GM23338 (cell line): ENCODE measurements around the gene CNNM4. TPM values are rescaled to one million over a fixed set of nuclear protein-coding genes. Genes with fewer than 3 reads are reported as not detected.

Experiments
- ATAC-seq: fragments of 200-7000 bp; cut with Tn5 transposase; 3 replicates; pipeline ENCODE4 v1.9.1; 2020
- DNase-seq: peaks from one replicate; pipeline ENCODE4 v3.0.0-alpha.2; 2015; ENCODE audit warnings: low spot score
- H2AFZ ChIP-seq: fragments of 200-600 bp; sonication (generic); 2 replicates; pipeline ENCODE4 v1.8.0; 2016; ENCODE audit warnings: antibody characterized with exemption, mild to moderate bottlenecking, moderate library complexity
- H3F3A ChIP-seq: fragments of 200-600 bp; sonication (generic); replicated peaks from 2 replicates; pipeline ENCODE4 v1.8.0; 2017; ENCODE audit warnings: antibody characterized with exemption, mixed run types, low read depth
- H3K27ac ChIP-seq: fragments of 200-600 bp; sonication (generic); 2 replicates; pipeline ENCODE4 v1.6.1; 2016; ENCODE audit warnings: low read depth
- H3K27me3 ChIP-seq: fragments of 200-600 bp; sonication (generic); 2 replicates; pipeline ENCODE4 v1.8.0; 2016; ENCODE audit warnings: mild to moderate bottlenecking, mixed run types, moderate library complexity; ENCODE audit not compliant: insufficient read depth
- H3K36me3 ChIP-seq: fragments of 200-600 bp; sonication (generic); 2 replicates; pipeline ENCODE4 v1.8.0; 2016; ENCODE audit warnings: mild to moderate bottlenecking; ENCODE audit not compliant: insufficient read depth
- H3K4me1 ChIP-seq: fragments of 200-600 bp; sonication (generic); 2 replicates; pipeline ENCODE4 v1.8.0; 2016; ENCODE audit warnings: mild to moderate bottlenecking, moderate library complexity; ENCODE audit not compliant: insufficient read depth
- H3K4me2 ChIP-seq: fragments of 200-600 bp; sonication (generic); 2 replicates; pipeline ENCODE4 v1.7.1; 2017; ENCODE audit warnings: mixed run types
- H3K4me3 ChIP-seq: fragments of 200-600 bp; sonication (generic); 2 replicates; pipeline ENCODE4 v1.6.1; 2016; ENCODE audit warnings: mixed run types
- H3K79me2 ChIP-seq: fragments of 200-600 bp; sonication (generic); replicated peaks from 2 replicates; pipeline ENCODE4 v1.8.0; 2017; ENCODE audit warnings: mild to moderate bottlenecking; ENCODE audit not compliant: insufficient read depth
- H3K9me2 ChIP-seq: fragments of 200-600 bp; sonication (generic); 2 replicates; pipeline ENCODE4 v1.8.0; 2017; ENCODE audit not compliant: insufficient read depth
- H4K20me1 ChIP-seq: fragments of 200-600 bp; sonication (generic); replicated peaks from 2 replicates; pipeline ENCODE4 v1.8.0; 2017; ENCODE audit warnings: mild to moderate bottlenecking; ENCODE audit not compliant: insufficient read depth
- H3K27ac Mint-ChIP-seq: 2 replicates; pipeline ENCODE4 v1.8.0; 2020; ENCODE audit warnings: inconsistent platforms, mild to moderate bottlenecking, moderate library complexity, mixed read lengths
- H3K27me3 Mint-ChIP-seq: 3 replicates; pipeline ENCODE4 v1.8.0; 2022; ENCODE audit warnings: low read depth, mild to moderate bottlenecking, moderate library complexity, mixed read lengths, inconsistent platforms; ENCODE audit not compliant: insufficient read depth, poor library complexity
- H3K36me3 Mint-ChIP-seq: 3 replicates; pipeline ENCODE4 v1.8.0; 2021; ENCODE audit warnings: low read depth, mild to moderate bottlenecking, inconsistent platforms, moderate library complexity, mixed read lengths
- H3K4me1 Mint-ChIP-seq: 3 replicates; pipeline ENCODE4 v1.8.0; 2020; ENCODE audit warnings: mild to moderate bottlenecking, inconsistent platforms, mixed read lengths
- H3K4me3 Mint-ChIP-seq: 3 replicates; pipeline ENCODE4 v1.8.0; 2021; ENCODE audit warnings: moderate library complexity, mild to moderate bottlenecking, inconsistent platforms, mixed read lengths
- H3K9me3 Mint-ChIP-seq: 3 replicates; pipeline ENCODE4 v1.8.0; 2020; ENCODE audit warnings: moderate library complexity, mild to moderate bottlenecking, inconsistent platforms, mixed read lengths
- CREB1 ChIP-seq: fragments of 250-450 bp; sonication (Bioruptor Pico); IDR thresholded peaks from 2 replicates; pipeline ENCODE4 v1.5.0; 2020; ENCODE audit warnings: low read depth, mild to moderate bottlenecking, moderate library complexity
- EZH2 ChIP-seq: fragments of 200-600 bp; sonication (generic); IDR thresholded peaks from one replicate; pipeline ENCODE4 v1.8.0; 2017; ENCODE audit warnings: antibody characterized with exemption, mild to moderate bottlenecking, low read depth; ENCODE audit not compliant: unreplicated experiment
- EZH2phosphoT487 ChIP-seq: fragments of 200-600 bp; sonication (generic); IDR thresholded peaks from one replicate; pipeline ENCODE4 v1.8.1; 2018; ENCODE audit warnings: antibody characterized with exemption; ENCODE audit not compliant: unreplicated experiment
- JUNB ChIP-seq: IDR thresholded peaks from one replicate; pipeline ENCODE4 v1.6.1; 2016; ENCODE audit warnings: antibody characterized with exemption; ENCODE audit not compliant: unreplicated experiment
- NANOG ChIP-seq: IDR thresholded peaks from 2 replicates; pipeline ENCODE4 v1.6.1; 2016; ENCODE audit warnings: antibody characterized with exemption, borderline replicate concordance
- STAT1 ChIP-seq: IDR thresholded peaks from one replicate; pipeline ENCODE4 v1.6.1; 2016; ENCODE audit warnings: antibody characterized with exemption; ENCODE audit not compliant: unreplicated experiment
- ZNF114 ChIP-seq: fragments of 250-450 bp; sonication (Bioruptor Pico); IDR thresholded peaks from 2 replicates; pipeline ENCODE4 v1.5.0; 2020; ENCODE audit warnings: mild to moderate bottlenecking, moderate library complexity
- ZNF331 ChIP-seq: fragments of 250-450 bp; sonication (Bioruptor Pico); IDR thresholded peaks from 2 replicates; pipeline ENCODE4 v1.5.0; 2020; ENCODE audit warnings: low read depth, mild to moderate bottlenecking, moderate library complexity
- polyA plus RNA-seq: library from polyadenylated mRNA; unstranded; fragments of >200 nt; fragmentation: Nextera tagmentation; extraction: Ambion mirVana; gene quantifications from 2 replicates; pipeline ENCODE4 v1.2.1, GENCODE V29; 2016
- total RNA-seq: library from RNA; depleted of rRNA; stranded (reverse); fragments of >200 nt; shearing (Covaris generic); gene quantifications from 2 replicates; pipeline ENCODE4 v1.2.3, GENCODE V29; 2014
- TF ChIP-seq, protein P1 (sequence below): IDR thresholded peaks from one replicate; pipeline ENCODE4 v1.6.1; 2018; ENCODE audit warnings: antibody characterized with exemption; ENCODE audit not compliant: unreplicated experiment
- TF ChIP-seq, protein P2 (sequence below), 2 experiments: fragments of 200-600 bp in 1 of 2; sonication (generic) in 1 of 2; conservative IDR thresholded peaks; 2 replicates each; pipeline versions ENCODE4 v1.5.1 to v1.6.1; 2016 to 2017; ENCODE audit warnings: antibody characterized with exemption in 2 of 2, low read depth in 2 of 2, mild to moderate bottlenecking in 2 of 2, moderate library complexity in 1 of 2
- TF ChIP-seq, protein P3 (sequence below): fragments of 250-450 bp; sonication (Bioruptor Pico); IDR thresholded peaks from 2 replicates; pipeline ENCODE4 v1.5.0; 2020; ENCODE audit warnings: mild to moderate bottlenecking, moderate library complexity

The CNNM4 gene
- total and polyA plus RNA-seq, 2 experiments from 2014 or later = 2.9 to 12.9 TPM

DNA sequence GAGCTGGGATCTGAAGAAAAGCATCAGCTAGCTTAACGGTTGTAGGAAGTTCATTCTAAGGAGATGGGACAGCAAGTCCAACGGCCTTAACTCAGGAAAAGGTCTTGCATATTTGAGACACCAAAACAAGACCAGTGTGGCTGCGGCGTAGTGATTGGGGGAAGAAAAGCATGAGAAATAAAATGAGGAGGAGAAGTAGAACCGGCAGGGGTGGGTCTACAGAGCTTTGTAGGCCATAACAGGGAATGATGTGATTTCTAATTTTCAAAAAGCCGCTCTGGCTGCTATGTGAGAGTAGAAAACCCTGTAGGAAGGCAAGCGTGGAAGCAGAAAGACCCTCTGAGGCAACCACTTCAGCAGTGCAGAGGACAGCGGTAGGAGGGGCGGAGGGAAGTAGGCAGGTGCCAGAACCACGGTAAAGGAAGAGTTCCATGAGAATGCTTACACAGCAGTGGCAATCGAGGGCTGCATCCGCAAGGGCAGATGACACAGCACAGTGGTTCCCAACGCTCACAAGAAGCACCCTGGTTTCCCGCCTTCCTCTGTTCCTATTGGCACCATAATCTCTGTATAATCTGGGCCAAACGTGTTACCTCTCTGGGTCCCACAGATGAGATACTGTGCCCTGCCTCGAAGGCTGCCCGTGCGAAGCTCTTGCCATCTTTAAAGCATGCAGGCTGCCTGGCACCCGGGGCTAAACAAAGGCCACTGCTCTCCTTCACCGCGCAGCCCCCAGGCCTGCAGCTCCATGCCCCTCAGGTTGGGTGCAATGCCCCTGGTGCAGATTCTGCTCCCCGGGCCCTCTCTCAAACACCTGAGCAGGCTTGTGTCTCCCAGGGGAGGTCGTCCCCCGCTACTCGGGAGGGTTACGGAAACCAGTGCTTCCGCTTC is 96.3 kb downstream of the CNNM4 start:
- Mint-ChIP-seq H3K9me3 (no peaks in the 10 kb centered on the region), H3K27me3 (peaks cover 17% of the 10 kb centered on the region), H3K4me3 (peak overlapping the region; percentile 83), H3K4me1 (peaks cover 21% of the 10 kb centered on the region), H3K27ac (peak overlapping the region; percentile 28; the same call in 1 of the 2 replicates), H3K36me3 (peaks cover 36% of the 10 kb centered on the region)
- H2AFZ ChIP-seq = peak overlapping the region; percentile 95
- H3K4me3 ChIP-seq = peak overlapping the region; percentile 85
- peaks cover 39% of the 10 kb centered on the region for H3K79me2 ChIP-seq
- H3F3A ChIP-seq = peaks cover 15% of the 10 kb centered on the region
- H3K36me3 ChIP-seq = peaks cover 8% of the 10 kb centered on the region
- H3K27me3 ChIP-seq = no peaks in the 10 kb centered on the region
- TF ChIP-seq, protein P1, sequence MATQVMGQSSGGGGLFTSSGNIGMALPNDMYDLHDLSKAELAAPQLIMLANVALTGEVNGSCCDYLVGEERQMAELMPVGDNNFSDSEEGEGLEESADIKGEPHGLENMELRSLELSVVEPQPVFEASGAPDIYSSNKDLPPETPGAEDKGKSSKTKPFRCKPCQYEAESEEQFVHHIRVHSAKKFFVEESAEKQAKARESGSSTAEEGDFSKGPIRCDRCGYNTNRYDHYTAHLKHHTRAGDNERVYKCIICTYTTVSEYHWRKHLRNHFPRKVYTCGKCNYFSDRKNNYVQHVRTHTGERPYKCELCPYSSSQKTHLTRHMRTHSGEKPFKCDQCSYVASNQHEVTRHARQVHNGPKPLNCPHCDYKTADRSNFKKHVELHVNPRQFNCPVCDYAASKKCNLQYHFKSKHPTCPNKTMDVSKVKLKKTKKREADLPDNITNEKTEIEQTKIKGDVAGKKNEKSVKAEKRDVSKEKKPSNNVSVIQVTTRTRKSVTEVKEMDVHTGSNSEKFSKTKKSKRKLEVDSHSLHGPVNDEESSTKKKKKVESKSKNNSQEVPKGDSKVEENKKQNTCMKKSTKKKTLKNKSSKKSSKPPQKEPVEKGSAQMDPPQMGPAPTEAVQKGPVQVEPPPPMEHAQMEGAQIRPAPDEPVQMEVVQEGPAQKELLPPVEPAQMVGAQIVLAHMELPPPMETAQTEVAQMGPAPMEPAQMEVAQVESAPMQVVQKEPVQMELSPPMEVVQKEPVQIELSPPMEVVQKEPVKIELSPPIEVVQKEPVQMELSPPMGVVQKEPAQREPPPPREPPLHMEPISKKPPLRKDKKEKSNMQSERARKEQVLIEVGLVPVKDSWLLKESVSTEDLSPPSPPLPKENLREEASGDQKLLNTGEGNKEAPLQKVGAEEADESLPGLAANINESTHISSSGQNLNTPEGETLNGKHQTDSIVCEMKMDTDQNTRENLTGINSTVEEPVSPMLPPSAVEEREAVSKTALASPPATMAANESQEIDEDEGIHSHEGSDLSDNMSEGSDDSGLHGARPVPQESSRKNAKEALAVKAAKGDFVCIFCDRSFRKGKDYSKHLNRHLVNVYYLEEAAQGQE = no peak
- TF ChIP-seq, protein P2, sequence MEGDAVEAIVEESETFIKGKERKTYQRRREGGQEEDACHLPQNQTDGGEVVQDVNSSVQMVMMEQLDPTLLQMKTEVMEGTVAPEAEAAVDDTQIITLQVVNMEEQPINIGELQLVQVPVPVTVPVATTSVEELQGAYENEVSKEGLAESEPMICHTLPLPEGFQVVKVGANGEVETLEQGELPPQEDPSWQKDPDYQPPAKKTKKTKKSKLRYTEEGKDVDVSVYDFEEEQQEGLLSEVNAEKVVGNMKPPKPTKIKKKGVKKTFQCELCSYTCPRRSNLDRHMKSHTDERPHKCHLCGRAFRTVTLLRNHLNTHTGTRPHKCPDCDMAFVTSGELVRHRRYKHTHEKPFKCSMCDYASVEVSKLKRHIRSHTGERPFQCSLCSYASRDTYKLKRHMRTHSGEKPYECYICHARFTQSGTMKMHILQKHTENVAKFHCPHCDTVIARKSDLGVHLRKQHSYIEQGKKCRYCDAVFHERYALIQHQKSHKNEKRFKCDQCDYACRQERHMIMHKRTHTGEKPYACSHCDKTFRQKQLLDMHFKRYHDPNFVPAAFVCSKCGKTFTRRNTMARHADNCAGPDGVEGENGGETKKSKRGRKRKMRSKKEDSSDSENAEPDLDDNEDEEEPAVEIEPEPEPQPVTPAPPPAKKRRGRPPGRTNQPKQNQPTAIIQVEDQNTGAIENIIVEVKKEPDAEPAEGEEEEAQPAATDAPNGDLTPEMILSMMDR (conservative IDR thresholded peaks at IDR 0.05; ENCODE audit: low read depth in 2 of 2) = no peak
- TF ChIP-seq EZH2 (no peak), JUNB (no peak), ZNF331 (CRISPR knock-in tag) (no peak), EZH2phosphoT487 (no peak), STAT1 (no peak), CREB1 (CRISPR knock-in tag) (no peak), NANOG (no peak), ZNF114 (CRISPR knock-in tag) (no peak)
- TF ChIP-seq, protein P3, sequence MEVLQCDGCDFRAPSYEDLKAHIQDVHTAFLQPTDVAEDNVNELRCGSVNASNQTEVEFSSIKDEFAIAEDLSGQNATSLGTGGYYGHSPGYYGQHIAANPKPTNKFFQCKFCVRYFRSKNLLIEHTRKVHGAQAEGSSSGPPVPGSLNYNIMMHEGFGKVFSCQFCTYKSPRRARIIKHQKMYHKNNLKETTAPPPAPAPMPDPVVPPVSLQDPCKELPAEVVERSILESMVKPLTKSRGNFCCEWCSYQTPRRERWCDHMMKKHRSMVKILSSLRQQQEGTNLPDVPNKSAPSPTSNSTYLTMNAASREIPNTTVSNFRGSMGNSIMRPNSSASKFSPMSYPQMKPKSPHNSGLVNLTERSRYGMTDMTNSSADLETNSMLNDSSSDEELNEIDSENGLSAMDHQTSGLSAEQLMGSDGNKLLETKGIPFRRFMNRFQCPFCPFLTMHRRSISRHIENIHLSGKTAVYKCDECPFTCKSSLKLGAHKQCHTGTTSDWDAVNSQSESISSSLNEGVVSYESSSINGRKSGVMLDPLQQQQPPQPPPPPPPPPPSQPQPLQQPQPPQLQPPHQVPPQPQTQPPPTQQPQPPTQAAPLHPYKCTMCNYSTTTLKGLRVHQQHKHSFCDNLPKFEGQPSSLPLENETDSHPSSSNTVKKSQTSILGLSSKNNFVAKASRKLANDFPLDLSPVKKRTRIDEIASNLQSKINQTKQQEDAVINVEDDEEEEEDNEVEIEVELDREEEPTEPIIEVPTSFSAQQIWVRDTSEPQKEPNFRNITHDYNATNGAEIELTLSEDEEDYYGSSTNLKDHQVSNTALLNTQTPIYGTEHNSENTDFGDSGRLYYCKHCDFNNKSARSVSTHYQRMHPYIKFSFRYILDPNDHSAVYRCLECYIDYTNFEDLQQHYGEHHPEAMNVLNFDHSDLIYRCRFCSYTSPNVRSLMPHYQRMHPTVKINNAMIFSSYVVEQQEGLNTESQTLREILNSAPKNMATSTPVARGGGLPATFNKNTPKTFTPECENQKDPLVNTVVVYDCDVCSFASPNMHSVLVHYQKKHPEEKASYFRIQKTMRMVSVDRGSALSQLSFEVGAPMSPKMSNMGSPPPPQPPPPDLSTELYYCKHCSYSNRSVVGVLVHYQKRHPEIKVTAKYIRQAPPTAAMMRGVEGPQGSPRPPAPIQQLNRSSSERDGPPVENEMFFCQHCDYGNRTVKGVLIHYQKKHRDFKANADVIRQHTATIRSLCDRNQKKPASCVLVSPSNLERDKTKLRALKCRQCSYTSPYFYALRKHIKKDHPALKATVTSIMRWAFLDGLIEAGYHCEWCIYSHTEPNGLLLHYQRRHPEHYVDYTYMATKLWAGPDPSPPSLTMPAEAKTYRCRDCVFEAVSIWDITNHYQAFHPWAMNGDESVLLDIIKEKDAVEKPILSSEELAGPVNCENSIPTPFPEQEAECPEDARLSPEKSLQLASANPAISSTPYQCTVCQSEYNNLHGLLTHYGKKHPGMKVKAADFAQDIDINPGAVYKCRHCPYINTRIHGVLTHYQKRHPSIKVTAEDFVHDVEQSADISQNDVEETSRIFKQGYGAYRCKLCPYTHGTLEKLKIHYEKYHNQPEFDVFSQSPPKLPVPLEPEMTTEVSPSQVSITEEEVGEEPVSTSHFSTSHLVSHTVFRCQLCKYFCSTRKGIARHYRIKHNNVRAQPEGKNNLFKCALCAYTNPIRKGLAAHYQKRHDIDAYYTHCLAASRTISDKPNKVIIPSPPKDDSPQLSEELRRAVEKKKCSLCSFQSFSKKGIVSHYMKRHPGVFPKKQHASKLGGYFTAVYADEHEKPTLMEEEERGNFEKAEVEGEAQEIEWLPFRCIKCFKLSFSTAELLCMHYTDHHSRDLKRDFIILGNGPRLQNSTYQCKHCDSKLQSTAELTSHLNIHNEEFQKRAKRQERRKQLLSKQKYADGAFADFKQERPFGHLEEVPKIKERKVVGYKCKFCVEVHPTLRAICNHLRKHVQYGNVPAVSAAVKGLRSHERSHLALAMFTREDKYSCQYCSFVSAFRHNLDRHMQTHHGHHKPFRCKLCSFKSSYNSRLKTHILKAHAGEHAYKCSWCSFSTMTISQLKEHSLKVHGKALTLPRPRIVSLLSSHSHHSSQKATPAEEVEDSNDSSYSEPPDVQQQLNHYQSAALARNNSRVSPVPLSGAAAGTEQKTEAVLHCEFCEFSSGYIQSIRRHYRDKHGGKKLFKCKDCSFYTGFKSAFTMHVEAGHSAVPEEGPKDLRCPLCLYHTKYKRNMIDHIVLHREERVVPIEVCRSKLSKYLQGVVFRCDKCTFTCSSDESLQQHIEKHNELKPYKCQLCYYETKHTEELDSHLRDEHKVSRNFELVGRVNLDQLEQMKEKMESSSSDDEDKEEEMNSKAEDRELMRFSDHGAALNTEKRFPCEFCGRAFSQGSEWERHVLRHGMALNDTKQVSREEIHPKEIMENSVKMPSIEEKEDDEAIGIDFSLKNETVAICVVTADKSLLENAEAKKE (CRISPR knock-in tag) = no peak
- H4K20me1 ChIP-seq = peaks cover 6% of the 10 kb centered on the region
- peaks cover 19% of the 10 kb centered on the region for H3K4me1 ChIP-seq
- DNase-seq = peak; percentile 61
- peak overlapping the region; percentile 96 for H3K4me2 ChIP-seq
- ATAC-seq = peak; percentile 10
- no peaks in the 10 kb centered on the region for H3K9me2 ChIP-seq
- H3K27ac ChIP-seq = no peak overlapping the region
